Esophagus muscularis mucosa (tissue), 4 donors: ENCODE measurements around the gene CSRP1. TPM values are rescaled to one million over a fixed set of nuclear protein-coding genes. Genes with fewer than 3 reads are reported as not detected.

Experiments
- DNase-seq: peaks from one replicate; pipeline ENCODE4 v3.0.0-alpha.2; 2017; ENCODE audit errors: extremely low spot score
- H3K27ac ChIP-seq, 4 donors: fragments of 200-600 bp; sonication (generic); replicated peaks in 1 of 4; 1 replicate in 3 of 4; 2 replicates in 1 of 4; pipeline ENCODE4 v1.5.1; 2016 to 2019; ENCODE audit warnings: mild to moderate bottlenecking in 1 of 4
- H3K27me3 ChIP-seq, 4 donors: fragments of 200-600 bp; sonication (generic); one replicate each; pipeline versions ENCODE4 v1.5.1 to v1.6.0; 2016 to 2019
- H3K36me3 ChIP-seq, 4 donors: fragments of 200-600 bp; sonication (generic); one replicate each; pipeline ENCODE4 v1.5.1; 2016 to 2019
- H3K4me1 ChIP-seq, 4 donors: fragments of 200-600 bp; sonication (generic); one replicate each; pipeline ENCODE4 v1.5.1; 2016 to 2019
- H3K4me3 ChIP-seq, 4 donors: fragments of 200-600 bp; sonication (generic); 1 replicate in 2 of 4; 2 replicates in 2 of 4; pipeline ENCODE4 v1.5.1; 2016 to 2019; ENCODE audit warnings: mild to moderate bottlenecking in 4 of 4, moderate library complexity in 1 of 4
- H3K9me3 ChIP-seq, 4 donors: fragments of 200-600 bp; sonication (generic); 1 replicate in 3 of 4; 2 replicates in 1 of 4; pipeline ENCODE4 v1.5.1; 2016 to 2019
- CTCF ChIP-seq, 3 experiments: fragments of 200-600 bp in 2 of 3; fragments of 450-650 bp in 1 of 3; sonication (generic) in 2 of 3; IDR thresholded peaks; one replicate each; pipeline ENCODE4 v1.5.1; 2017 to 2019; ENCODE audit warnings: antibody characterized with exemption in 3 of 3, mild to moderate bottlenecking in 2 of 3, moderate library complexity in 1 of 3
- EP300 ChIP-seq: sonication (generic); formaldehyde crosslinking; IDR thresholded peaks from one replicate; pipeline ENCODE4 v1.6.1; 2017; ENCODE audit warnings: antibody characterized with exemption
- POLR2A ChIP-seq: fragments of 450-650 bp; IDR thresholded peaks from one replicate; pipeline ENCODE4 v1.6.1; 2017; ENCODE audit warnings: antibody characterized with exemption, moderate library complexity, mild to moderate bottlenecking, low read depth
- POLR2AphosphoS5 ChIP-seq, 2 donors: sonication (generic); formaldehyde crosslinking; IDR thresholded peaks; one replicate each; pipeline ENCODE4 v1.6.1; 2017; ENCODE audit warnings: antibody characterized with exemption in 2 of 2
- WGBS: methylation state at CpG from one replicate; pipeline ENCODE4 v1.1.5; 2018; 5-methylcytosine and 5-hydroxymethylcytosine counted together
- intact Hi-C: fragments of 100-400 bp; cut with DNase I; formaldehyde crosslinking; loops from one replicate; pipeline ENCODE4 v1.15.1; 2023
- total RNA-seq, 4 donors: library from RNA; depleted of rRNA; stranded (reverse); fragments of >200 nt; gene quantifications; one replicate each; pipeline versions ENCODE4 v1.1.0 to v1.2.1, GENCODE V29; 2016

The CSRP1 gene
- total RNA-seq, 4 donors from 2014 or later, result 3,645 to 7,984 (median 5,321) TPM

DNA sequence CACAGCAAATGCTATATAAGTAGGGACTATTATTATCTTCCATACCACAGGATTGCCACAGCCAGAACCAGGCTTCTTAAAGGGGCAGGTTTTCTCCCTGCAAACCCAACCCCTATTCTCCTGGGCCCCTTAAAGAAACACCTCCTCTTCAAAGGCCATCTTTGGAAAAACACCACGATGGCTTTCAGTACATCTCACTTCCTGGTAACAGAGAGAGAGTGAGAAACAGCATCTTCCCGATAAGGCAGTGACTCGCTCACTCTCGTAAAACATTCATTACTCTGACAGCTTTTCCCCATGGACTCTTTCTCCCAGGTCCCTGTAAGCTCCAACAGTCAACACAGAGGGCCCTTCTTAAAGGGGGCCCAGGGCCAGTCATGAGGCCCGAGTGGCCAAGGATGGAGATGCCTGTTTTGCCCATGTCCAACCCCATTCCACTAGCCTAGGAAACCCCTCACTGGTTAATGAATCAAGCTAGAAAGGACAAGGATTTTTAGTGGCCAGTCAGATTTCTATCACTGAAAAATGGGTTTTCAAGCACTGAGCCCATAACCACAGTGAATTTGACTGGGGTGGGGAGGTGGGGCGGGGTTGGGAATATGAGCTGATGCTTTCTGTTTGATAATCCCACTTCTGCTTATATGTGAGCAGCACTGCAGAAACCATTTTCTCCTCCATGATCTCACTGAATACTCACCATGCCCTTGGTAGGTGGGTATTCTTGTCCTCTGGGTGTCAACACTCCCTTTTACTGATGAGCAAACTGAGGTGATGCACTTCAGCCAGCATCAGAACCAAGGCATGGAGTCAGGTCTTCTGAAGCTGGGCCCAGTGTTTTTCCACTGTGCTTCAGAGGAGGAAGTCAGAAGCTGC is 28.4 kb upstream of the CSRP1 start:
- TF ChIP-seq POLR2A (no peak), POLR2AphosphoS5 (IDR thresholded peaks at IDR 0.05) (peak; percentile 40 to 45), EP300 (peak; percentile 83), CTCF (IDR thresholded peaks at IDR 0.05) (peak in 1 of 3 experiments; percentile 11)
- intact Hi-C loops, result no loop called here
- Histone ChIP-seq H3K4me1 (peaks cover 52 to 86% (median 83%) of the 10 kb centered on the region in 4 donors), H3K36me3 (no peaks in the 10 kb centered on the region), H3K27me3 (no peaks in the 10 kb centered on the region), H3K9me3 (no peaks in the 10 kb centered on the region), H3K4me3 (no peak overlapping the region), H3K27ac (peak overlapping the region; percentile 84 to 87 (median 85))
- no peak for DNase-seq
- 32% methylated on average over 6 of the region's 6 CpGs for WGBS

DNA sequence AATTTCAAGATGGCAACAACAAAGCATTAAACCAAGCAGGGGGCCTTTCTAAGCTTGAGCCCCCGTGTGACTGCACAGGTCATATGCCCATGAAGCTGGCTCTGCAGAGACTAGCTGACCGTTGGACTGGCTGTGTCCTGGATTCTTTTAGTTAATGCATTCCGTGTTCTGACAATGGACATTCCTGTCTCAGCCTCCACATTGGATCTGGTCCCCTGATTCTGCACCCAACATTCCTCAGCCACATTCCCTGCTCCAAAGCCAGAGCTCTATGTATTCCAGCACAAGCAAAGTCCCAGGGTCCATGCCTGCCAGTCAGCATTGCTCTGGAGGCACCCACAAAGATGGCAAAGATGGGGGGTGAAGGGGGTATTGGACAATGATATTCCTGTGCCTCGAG is 26.9 kb upstream of the CSRP1 start:
- intact Hi-C loops, result loop anchor here (2.0 to 5.0 kb wide), 2 partner anchors 171 to 258 kb away; no protein-coding TSS in a partner anchor
- Histone ChIP-seq H3K9me3 (no peaks in the 10 kb centered on the region), H3K27ac (peak overlapping the region in 3 of 4 donors; percentile 84 to 87 (median 86)), H3K4me1 (peaks cover 49 to 76% (median 74%) of the 10 kb centered on the region in 4 donors), H3K27me3 (no peaks in the 10 kb centered on the region), H3K4me3 (no peak overlapping the region), H3K36me3 (no peaks in the 10 kb centered on the region)
- DNase-seq, result no peak
- TF ChIP-seq EP300 (no peak), POLR2AphosphoS5 (IDR thresholded peaks at IDR 0.05) (no peak), CTCF (IDR thresholded peaks at IDR 0.05) (no peak), POLR2A (no peak)
- 55% methylated on average over 4 of the region's 4 CpGs for WGBS

DNA sequence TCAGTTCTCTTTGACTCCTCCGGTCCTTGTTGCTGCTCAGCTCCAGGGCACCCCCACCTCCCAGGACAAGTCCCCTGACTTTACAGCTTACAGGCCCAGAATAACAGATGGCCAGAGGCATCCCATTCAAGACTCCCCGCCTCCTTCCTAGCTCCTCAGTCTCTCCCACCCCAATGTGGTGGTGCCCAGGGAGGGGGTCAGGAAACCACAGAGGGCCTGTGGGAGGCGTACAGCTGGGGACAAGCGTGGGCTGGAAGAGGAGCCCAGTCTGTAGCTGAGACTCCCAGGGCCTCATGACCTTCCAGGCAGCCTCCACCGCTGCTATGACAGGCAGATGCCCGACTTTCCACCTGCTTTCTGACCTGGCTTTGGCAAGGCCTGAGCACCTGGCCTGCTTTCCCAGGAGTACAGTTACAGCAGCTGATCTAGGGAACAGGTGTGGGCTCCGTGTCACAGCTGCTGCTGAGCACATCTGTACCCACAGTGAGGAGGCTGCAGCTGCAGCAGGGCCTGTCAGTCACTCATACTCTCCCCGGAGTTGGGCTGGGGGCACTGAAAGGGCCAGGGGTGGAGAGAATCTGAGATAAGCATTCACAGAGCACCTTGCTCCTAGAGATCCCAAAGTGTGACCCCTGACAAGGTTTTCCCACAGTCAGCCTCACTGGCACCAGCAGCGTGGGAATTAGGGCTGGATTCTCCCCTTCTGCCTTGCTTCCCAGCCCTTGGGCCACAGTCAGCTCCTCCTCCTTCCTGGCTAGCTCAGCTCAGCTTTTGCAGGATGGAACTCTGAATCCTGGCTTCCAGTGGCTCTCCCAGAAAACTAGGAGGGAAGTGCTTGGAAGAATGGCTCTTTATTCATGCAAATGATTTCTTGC is 24.9 kb upstream of the CSRP1 start:
- peak overlapping the region; percentile 30 to 53 (median 45) for H3K27ac ChIP-seq
- H3K9me3 ChIP-seq, result no peaks in the 10 kb centered on the region
- peaks cover 32 to 56% (median 54%) of the 10 kb centered on the region in 4 donors for H3K4me1 ChIP-seq
- WGBS, result 78% methylated on average over 6 of the region's 9 CpGs
- TF ChIP-seq EP300 (no peak), CTCF (IDR thresholded peaks at IDR 0.05) (no peak), POLR2A (no peak), POLR2AphosphoS5 (IDR thresholded peaks at IDR 0.05) (no peak)
- intact Hi-C loops, result loop anchor here (2.0 to 5.0 kb wide), 2 partner anchors 173 to 261 kb away; no protein-coding TSS in a partner anchor
- no peak for DNase-seq
- H3K4me3 ChIP-seq, result no peak overlapping the region
- H3K36me3 ChIP-seq, result no peaks in the 10 kb centered on the region
- H3K27me3 ChIP-seq, result no peaks in the 10 kb centered on the region

DNA sequence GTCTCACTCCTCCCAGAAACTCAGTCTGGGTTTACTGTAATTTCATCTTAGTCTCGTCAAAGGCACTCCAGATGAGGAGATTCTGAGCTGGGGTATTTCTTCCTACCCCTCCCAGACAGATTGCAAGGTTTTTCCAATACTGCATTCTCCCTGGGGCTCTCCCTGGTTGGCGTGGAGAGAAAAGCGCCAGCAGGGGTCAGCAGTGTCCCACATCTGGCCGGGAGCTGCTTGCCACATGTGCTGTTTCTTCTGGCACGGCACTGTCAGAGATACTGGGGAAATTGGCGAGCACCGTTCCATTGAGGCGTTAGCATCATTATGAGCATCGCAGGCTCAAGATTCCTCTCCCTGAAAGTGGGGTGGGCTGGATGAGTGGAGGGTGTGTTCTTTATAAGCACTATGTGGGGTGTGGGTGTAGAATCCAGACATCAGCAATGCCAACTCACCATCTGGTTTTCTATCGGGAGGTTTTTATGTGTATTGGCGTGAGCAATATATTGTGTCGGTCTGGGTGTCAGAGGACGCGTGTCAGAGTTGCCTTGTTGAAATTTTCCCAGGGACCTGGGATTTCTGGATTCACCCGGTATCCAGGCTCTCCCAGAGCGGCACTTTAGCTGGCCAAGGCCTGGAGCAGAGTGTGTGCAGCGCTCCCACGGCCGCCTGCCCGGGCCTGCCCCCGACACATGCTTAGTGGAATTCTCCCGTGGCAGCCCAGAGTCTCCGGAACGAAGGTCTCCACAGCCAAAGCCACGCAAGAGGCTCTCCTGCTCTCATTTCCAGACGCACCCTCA is 24.0 kb upstream of the CSRP1 start:
- 42% methylated on average over 26 of the region's 26 CpGs for WGBS
- no peaks in the 10 kb centered on the region for H3K9me3 ChIP-seq
- peaks cover 23 to 47% (median 46%) of the 10 kb centered on the region in 4 donors for H3K4me1 ChIP-seq
- peak; percentile 97 for DNase-seq
- H3K27ac ChIP-seq, result peak overlapping the region; percentile 30 to 53 (median 45)
- H3K27me3 ChIP-seq, result no peaks in the 10 kb centered on the region
- intact Hi-C loops, result loop anchor here (5.0 kb wide), 1 partner anchor 261 kb away; no protein-coding TSS in a partner anchor
- H3K4me3 ChIP-seq, result no peak overlapping the region
- TF ChIP-seq CTCF (IDR thresholded peaks at IDR 0.05) (peak; percentile 84 to 93 (median 89)), POLR2A (no peak), POLR2AphosphoS5 (IDR thresholded peaks at IDR 0.05) (peak; percentile 67)
- no peaks in the 10 kb centered on the region for H3K36me3 ChIP-seq
